Parathyroid adenoma (tissue), 2 donors: ENCODE results near the gene INPP5D.

Source experiments
- H2AFZ ChIP-seq: fragments of 300-600 bp; sonication (generic); one replicate; pipeline ENCODE4 v1.7.0; 2017; ENCODE audit warnings: antibody characterized with exemption, mild to moderate bottlenecking
- H3K27ac ChIP-seq: fragments of 300-600 bp; sonication (generic); one replicate; pipeline ENCODE4 v1.7.0; 2017
- H3K27me3 ChIP-seq: fragments of 300-600 bp; sonication (generic); one replicate; pipeline ENCODE4 v1.7.0; 2017; ENCODE audit warnings: low read length; ENCODE audit not compliant: control insufficient read depth, insufficient read depth
- H3K36me3 ChIP-seq: fragments of 300-600 bp; sonication (generic); one replicate; pipeline ENCODE4 v1.7.0; 2017; ENCODE audit warnings: low read length; ENCODE audit not compliant: control insufficient read depth, insufficient read depth
- H3K4me1 ChIP-seq: fragments of 300-600 bp; sonication (generic); one replicate; pipeline ENCODE4 v1.7.0; 2017; ENCODE audit warnings: control low read depth
- H3K4me2 ChIP-seq: fragments of 300-600 bp; sonication (generic); one replicate; pipeline ENCODE4 v1.7.0; 2017; ENCODE audit warnings: low read length
- H3K4me3 ChIP-seq: fragments of 300-600 bp; sonication (generic); one replicate; pipeline ENCODE4 v1.7.0; 2017; ENCODE audit warnings: low read depth, low read length
- H3K79me2 ChIP-seq: fragments of 300-600 bp; sonication (generic); one replicate; pipeline ENCODE4 v1.7.0; 2017; ENCODE audit warnings: control low read depth
- H3K9ac ChIP-seq: fragments of 300-600 bp; sonication (generic); one replicate; pipeline ENCODE4 v1.7.0; 2017; ENCODE audit warnings: mild to moderate bottlenecking
- H3K9me3 ChIP-seq: fragments of 300-600 bp; sonication (generic); one replicate; pipeline ENCODE4 v1.7.0; 2017; ENCODE audit warnings: low read length; ENCODE audit not compliant: control insufficient read depth
- CTCF ChIP-seq: fragments of 300-600 bp; sonication (generic); IDR thresholded peaks from one replicate; pipeline ENCODE4 v1.7.0; 2017; ENCODE audit warnings: antibody characterized with exemption, mild to moderate bottlenecking
- donor health status: primary hyperparathyroidism.

The INPP5D gene

GRCh38 chr2:233044974-233045605 is 15.1 kb upstream of the INPP5D start:
- no peak for TF ChIP-seq CTCF
- no peaks in the 10 kb centered on the region for H3K9me3 ChIP-seq

GRCh38 chr2:233047206-233047605 is 12.9 kb upstream of the INPP5D start:
- no peak overlapping the region for H3K4me3 ChIP-seq

More at GRCh38 chr2:233044974-233045605, 15.1 kb upstream of the INPP5D start:
- H3K4me3 ChIP-seq, result no peak overlapping the region
- no peak overlapping the region for H3K9ac ChIP-seq
- no peak overlapping the region for H3K4me2 ChIP-seq
- H3K4me1 ChIP-seq, result no peaks in the 10 kb centered on the region
- H3K36me3 ChIP-seq, result no peaks in the 10 kb centered on the region
- no peaks in the 10 kb centered on the region for H3K79me2 ChIP-seq
- H3K27me3 ChIP-seq, result no peaks in the 10 kb centered on the region
- no peak overlapping the region for H2AFZ ChIP-seq
- H3K27ac ChIP-seq, result no peak overlapping the region

GRCh38 chr2:233047667-233048066 is 12.5 kb upstream of the INPP5D start:
- Histone ChIP-seq H3K4me3 (no peak overlapping the region), H3K4me1 (no peaks in the 10 kb centered on the region), H3K9me3 (no peaks in the 10 kb centered on the region), H3K9ac (no peak overlapping the region), H3K36me3 (no peaks in the 10 kb centered on the region), H3K27me3 (no peaks in the 10 kb centered on the region), H3K79me2 (no peaks in the 10 kb centered on the region), H3K27ac (no peak overlapping the region), H3K4me2 (no peak overlapping the region), H2AFZ (no peak overlapping the region)
- no peak for TF ChIP-seq CTCF

More at GRCh38 chr2:233047206-233047605, 12.9 kb upstream of the INPP5D start:
- H3K9me3 ChIP-seq, result no peaks in the 10 kb centered on the region
- no peaks in the 10 kb centered on the region for H3K4me1 ChIP-seq
- H3K27me3 ChIP-seq, result no peaks in the 10 kb centered on the region
- TF ChIP-seq CTCF, result no peak
- no peaks in the 10 kb centered on the region for H3K79me2 ChIP-seq
- H3K27ac ChIP-seq, result no peak overlapping the region
- H3K9ac ChIP-seq, result no peak overlapping the region
- H2AFZ ChIP-seq, result no peak overlapping the region
- H3K36me3 ChIP-seq, result no peaks in the 10 kb centered on the region
- H3K4me2 ChIP-seq, result no peak overlapping the region

- no peak for TF ChIP-seq CTCF
- H3K27me3 ChIP-seq, result no peaks in the 10 kb centered on the region
- no peak overlapping the region for H3K9ac ChIP-seq
- no peak overlapping the region for H3K4me2 ChIP-seq
- H3K27ac ChIP-seq, result no peak overlapping the region
- H2AFZ ChIP-seq, result no peak overlapping the region
- H3K4me1 ChIP-seq, result no peaks in the 10 kb centered on the region
- no peaks in the 10 kb centered on the region for H3K79me2 ChIP-seq
- no peak overlapping the region for H3K4me3 ChIP-seq
- H3K9me3 ChIP-seq, result no peaks in the 10 kb centered on the region
- H3K36me3 ChIP-seq, result no peaks in the 10 kb centered on the region
Observed at GRCh38 chr2:233048569-233049193, 11.5 kb upstream of the INPP5D start.
